Small intestine (tissue), 7 donors: Measurements from ENCODE around the gene D2HGDH. TPM values are rescaled to one million over a fixed set of nuclear protein-coding genes. Genes with fewer than 3 reads are reported as not detected.
"Not testable (repeated sequence)": the region's sequence is repeated elsewhere in the genome, so short reads cannot be mapped to it uniquely, and the experiment has no call there.

Experiments used
- DNase-seq, 2 donors: peaks; one replicate each; pipeline versions ENCODE4 v3.0.0 to v3.0.0-alpha.2; 2013
- FAIRE-seq: peaks from 2 replicates; lab custom pipeline; 2012; peaks lifted over from hg19 to GRCh38; lab: Jason Lieb, UNC
- H3K27ac ChIP-seq, 3 donors: one replicate each; pipeline ENCODE4 v1.5.1; 2013; ENCODE audit warnings: low read length in 2 of 3, mild to moderate bottlenecking in 2 of 3, control low read depth in 1 of 3, inconsistent platforms in 1 of 3, low read depth in 1 of 3, moderate library complexity in 1 of 3
- H3K27me3 ChIP-seq, 3 donors: one replicate each; pipeline ENCODE4 v1.6.1; 2013; ENCODE audit warnings: low read length in 3 of 3, inconsistent platforms in 1 of 3; ENCODE audit not compliant: control insufficient read depth in 3 of 3, insufficient read depth in 3 of 3
- H3K36me3 ChIP-seq, 3 donors: one replicate each; pipeline ENCODE4 v1.6.1; 2013; ENCODE audit warnings: low read length in 3 of 3, inconsistent platforms in 1 of 3, low read depth in 1 of 3, mild to moderate bottlenecking in 1 of 3, moderate library complexity in 1 of 3; ENCODE audit not compliant: control insufficient read depth in 3 of 3, insufficient read depth in 2 of 3
- H3K4me1 ChIP-seq, 3 donors: one replicate each; pipeline ENCODE4 v1.6.1; 2013; ENCODE audit warnings: low read length in 2 of 3, inconsistent platforms in 1 of 3, low read depth in 1 of 3, mild to moderate bottlenecking in 1 of 3, moderate library complexity in 1 of 3; ENCODE audit not compliant: control insufficient read depth in 3 of 3, insufficient read depth in 2 of 3
- H3K4me3 ChIP-seq, 3 donors: one replicate each; pipeline ENCODE4 v1.5.1; 2013; ENCODE audit warnings: low read length in 3 of 3, control low read depth in 1 of 3, inconsistent platforms in 1 of 3, low read depth in 1 of 3, mild to moderate bottlenecking in 1 of 3, moderate library complexity in 1 of 3
- H3K9me3 ChIP-seq, 2 donors: one replicate each; pipeline ENCODE4 v1.6.1; 2013; ENCODE audit warnings: low read depth in 1 of 2, low read length in 1 of 2; ENCODE audit not compliant: control insufficient read depth in 2 of 2, insufficient read depth in 1 of 2
- WGBS, 3 donors: extraction: QIAGEN DNeasy Blood & Tissue Kit; methylation state at CpG; one replicate each; pipeline ENCODE4 v1.1.7; 2013; 5-methylcytosine and 5-hydroxymethylcytosine counted together
- polyA plus RNA-seq, 4 donors: library from polyadenylated mRNA; stranded (reverse) in 3 of 4; unstranded in 1 of 4; fragments of 200-250 nt in 3 of 4; fragments of 120-200 nt in 1 of 4; gene quantifications; one replicate each; pipeline versions ENCODE4 v1.2.1 to v1.2.3, GENCODE V29; 2013
- donor health status: healthy with polysubstance abuse.
- donor health status: control.
- donor health status: control.
- donor health status: Bipolar disorder and iron deficiency.
- donor health status: healthy.

D2HGDH gene
- polyA plus RNA-seq, 4 donors = 19.6 to 57.5 (median 33.5) TPM

- DNase-seq = no peak
Measured at GRCh38 chr2:241816431-241817121, 82.1 kb downstream of the D2HGDH start.

GRCh38 chr2:241817126-241817820, 82.8 kb downstream of the D2HGDH start:
- peaks cover 0 to 4% of the 10 kb centered on the region in 2 donors for H3K9me3 ChIP-seq
- peaks cover 0 to 4% (median 2%) of the 10 kb centered on the region in 3 donors for H3K4me1 ChIP-seq
- no peaks in the 10 kb centered on the region for H3K36me3 ChIP-seq
- FAIRE-seq (no peak), DNase-seq (no peak)
- H3K27ac ChIP-seq = no peak overlapping the region
- H3K4me3 ChIP-seq = no peak overlapping the region
- H3K27me3 ChIP-seq = peaks cover 0 to 3% (median 0%) of the 10 kb centered on the region in 3 donors
- WGBS, 3 donors = 46 to 58% (median 58%) methylated on average over 16 of the region's 16 CpGs

More at GRCh38 chr2:241816431-241817121, 82.1 kb downstream of the D2HGDH start:
- no peak overlapping the region for H3K27ac ChIP-seq
- no peaks in the 10 kb centered on the region for H3K36me3 ChIP-seq
- H3K27me3 ChIP-seq = peaks cover 0 to 3% (median 0%) of the 10 kb centered on the region in 3 donors
- H3K4me3 ChIP-seq = no peak overlapping the region
- H3K9me3 ChIP-seq = peaks cover 0 to 4% of the 10 kb centered on the region in 2 donors
- peaks cover 0 to 4% (median 2%) of the 10 kb centered on the region in 3 donors for H3K4me1 ChIP-seq
- no peak for FAIRE-seq
- 76 to 79% (median 76%) methylated on average over 32 to 33 of the region's 33 CpGs for WGBS, 3 donors

GRCh38 chr2:241817821-241818215, 83.4 kb downstream of the D2HGDH start:
- not testable (repeated sequence) for H3K4me1 ChIP-seq, FAIRE-seq, H3K4me3 ChIP-seq, H3K27ac ChIP-seq, H3K36me3 ChIP-seq, H3K27me3 ChIP-seq, DNase-seq, H3K9me3 ChIP-seq
- WGBS, 3 donors = 78 to 85% (median 83%) methylated on average over 8 to 9 of the region's 10 CpGs

Other genes starting within 250 kb of the D2HGDH start
- 100 to 1,000 TPM; 122 to 190 (median 150) TPM for gene STK25, start 226.0 kb upstream of the D2HGDH start, polyA plus RNA-seq
- gene BOK, start 175.9 kb upstream of the D2HGDH start, polyA plus RNA-seq = 10 to 100 TPM in 2 of 4 donors, 1 to 10 TPM in 2; 4.5 to 15.5 (median 9.9) TPM
- gene THAP4, start 97.5 kb upstream of the D2HGDH start, polyA plus RNA-seq = 100 to 1,000 TPM in 1 of 4 donors, 10 to 100 TPM in 3; 35.4 to 101 (median 71.5) TPM
- 100 to 1,000 TPM in 1 of 4 donors, 10 to 100 TPM in 3; 44.2 to 196 (median 85.0) TPM for gene ATG4B, start 96.9 kb upstream of the D2HGDH start, polyA plus RNA-seq
- gene DTYMK, start 47.8 kb upstream of the D2HGDH start, polyA plus RNA-seq = 10 to 100 TPM; 14.3 to 59.3 (median 19.1) TPM
- 10 to 100 TPM; 20.3 to 44.5 (median 35.4) TPM for gene ING5, start 32.6 kb upstream of the D2HGDH start, polyA plus RNA-seq
- under 1 TPM in 2 of 4 donors, not detected in 2; 0.03 to 0.04 TPM for gene GAL3ST2, start 42.2 kb downstream of the D2HGDH start, polyA plus RNA-seq
- gene NEU4, start 74.6 kb downstream of the D2HGDH start, polyA plus RNA-seq = 100 to 1,000 TPM in 1 of 4 donors, 10 to 100 TPM in 1, 1 to 10 TPM in 1, under 1 TPM in 1; 0.65 to 102 (median 42.8) TPM
- gene PDCD1, start 124.3 kb downstream of the D2HGDH start, polyA plus RNA-seq = 1 to 10 TPM in 1 of 4 donors, under 1 TPM in 2, not detected in 1; 0.27 to 1.2 (median 0.27) TPM
- under 1 TPM in 1 of 4 donors, not detected in 3; 0.04 TPM for gene RTP5, start 135.1 kb downstream of the D2HGDH start, polyA plus RNA-seq